Measurements from ENCODE around the gene RER1.

RER1 gene

GRCh38 chr1:2441746-2442145 is 50.1 kb downstream of the RER1 start:
- H3K4me3 ChIP-seq (ENCODE audit: low read depth in 1 of 2, low read length in 2 of 2), result no peak overlapping the region
- H3K27ac ChIP-seq (ENCODE audit: low read length), result no peak overlapping the region
- H3K9ac ChIP-seq (ENCODE audit: low read depth, low read length), result no peak overlapping the region
- ATAC-seq (ENCODE audit: insufficient read depth, low read depth) (no peak), DNase-seq (no peak)
- no peaks in the 10 kb centered on the region for H3K27me3 ChIP-seq (ENCODE audit: insufficient read depth, low read length, poor library complexity)
- H3K4me2 ChIP-seq (ENCODE audit: insufficient read depth, low read length), result no peak overlapping the region
- H3K79me2 ChIP-seq (ENCODE audit: insufficient read depth, low read length), result no peaks in the 10 kb centered on the region
- no peak for TF ChIP-seq EZH2 (IDR thresholded peaks at IDR 0.05; ENCODE audit: borderline replicate concordance, low read depth, low read length, severe bottlenecking)
- TF ChIP-seq, protein P1, sequence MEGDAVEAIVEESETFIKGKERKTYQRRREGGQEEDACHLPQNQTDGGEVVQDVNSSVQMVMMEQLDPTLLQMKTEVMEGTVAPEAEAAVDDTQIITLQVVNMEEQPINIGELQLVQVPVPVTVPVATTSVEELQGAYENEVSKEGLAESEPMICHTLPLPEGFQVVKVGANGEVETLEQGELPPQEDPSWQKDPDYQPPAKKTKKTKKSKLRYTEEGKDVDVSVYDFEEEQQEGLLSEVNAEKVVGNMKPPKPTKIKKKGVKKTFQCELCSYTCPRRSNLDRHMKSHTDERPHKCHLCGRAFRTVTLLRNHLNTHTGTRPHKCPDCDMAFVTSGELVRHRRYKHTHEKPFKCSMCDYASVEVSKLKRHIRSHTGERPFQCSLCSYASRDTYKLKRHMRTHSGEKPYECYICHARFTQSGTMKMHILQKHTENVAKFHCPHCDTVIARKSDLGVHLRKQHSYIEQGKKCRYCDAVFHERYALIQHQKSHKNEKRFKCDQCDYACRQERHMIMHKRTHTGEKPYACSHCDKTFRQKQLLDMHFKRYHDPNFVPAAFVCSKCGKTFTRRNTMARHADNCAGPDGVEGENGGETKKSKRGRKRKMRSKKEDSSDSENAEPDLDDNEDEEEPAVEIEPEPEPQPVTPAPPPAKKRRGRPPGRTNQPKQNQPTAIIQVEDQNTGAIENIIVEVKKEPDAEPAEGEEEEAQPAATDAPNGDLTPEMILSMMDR (IDR thresholded peaks at IDR 0.05; ENCODE audit: borderline replicate concordance, extremely low read depth, low read length, poor library complexity, severe bottlenecking), result no peak
- no peaks in the 10 kb centered on the region for H3K4me1 ChIP-seq (ENCODE audit: insufficient read depth, low read length)
- no peak overlapping the region for H2AFZ ChIP-seq (ENCODE audit: low read depth, low read length)
- no peaks in the 10 kb centered on the region for H3K9me3 ChIP-seq (ENCODE audit: insufficient read depth, low read length, severe bottlenecking)
- H3K36me3 ChIP-seq (ENCODE audit: insufficient read depth, low read length), result no peaks in the 10 kb centered on the region
- peaks cover under 1% of the 10 kb centered on the region; the same call in 1 of the 2 replicates for H4K20me1 ChIP-seq (ENCODE audit: insufficient read depth, low read length)

DNA sequence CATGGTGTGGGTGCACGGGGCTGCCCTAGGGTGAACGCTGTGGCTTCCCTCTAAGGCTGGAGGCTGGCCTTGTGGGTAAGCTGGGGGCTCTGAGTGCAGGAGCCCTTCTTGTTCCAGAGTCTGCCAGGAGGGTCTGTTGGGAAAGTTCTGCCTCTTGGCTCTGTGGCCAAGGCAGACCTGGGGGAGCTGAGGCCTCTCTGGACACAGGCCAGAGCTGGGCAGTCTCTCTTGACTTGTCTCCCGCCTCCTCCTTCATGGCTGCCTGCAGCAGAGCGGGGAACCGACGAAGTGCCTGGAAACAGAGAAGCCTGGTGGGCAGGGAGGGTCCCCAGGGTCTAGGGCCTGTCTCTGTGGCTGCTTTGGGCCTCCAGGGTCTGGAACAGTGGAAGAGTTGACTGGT is 51.0 kb downstream of the RER1 start:
- H3K79me2 ChIP-seq (ENCODE audit: insufficient read depth, low read length), result no peaks in the 10 kb centered on the region
- no peak overlapping the region for H3K4me3 ChIP-seq (ENCODE audit: low read depth in 1 of 2, low read length in 2 of 2)
- no peaks in the 10 kb centered on the region for H3K27me3 ChIP-seq (ENCODE audit: insufficient read depth, low read length, poor library complexity)
- DNase-seq (no peak), ATAC-seq (ENCODE audit: insufficient read depth, low read depth) (no peak)
- H3K36me3 ChIP-seq (ENCODE audit: insufficient read depth, low read length), result no peaks in the 10 kb centered on the region
- no peaks in the 10 kb centered on the region for H3K9me3 ChIP-seq (ENCODE audit: insufficient read depth, low read length, severe bottlenecking)
- H3K27ac ChIP-seq (ENCODE audit: low read length), result no peak overlapping the region
- H4K20me1 ChIP-seq (ENCODE audit: insufficient read depth, low read length), result peaks cover 3% of the 10 kb centered on the region; the same call in 1 of the 2 replicates
- no peak overlapping the region for H3K4me2 ChIP-seq (ENCODE audit: insufficient read depth, low read length)
- TF ChIP-seq EZH2 (IDR thresholded peaks at IDR 0.05; ENCODE audit: borderline replicate concordance, low read depth, low read length, severe bottlenecking), result no peak
- TF ChIP-seq, protein P1 (IDR thresholded peaks at IDR 0.05; ENCODE audit: borderline replicate concordance, extremely low read depth, low read length, poor library complexity, severe bottlenecking), result no peak
- no peak overlapping the region for H2AFZ ChIP-seq (ENCODE audit: low read depth, low read length)
- H3K9ac ChIP-seq (ENCODE audit: low read depth, low read length), result no peak overlapping the region
- H3K4me1 ChIP-seq (ENCODE audit: insufficient read depth, low read length), result no peaks in the 10 kb centered on the region

DNA sequence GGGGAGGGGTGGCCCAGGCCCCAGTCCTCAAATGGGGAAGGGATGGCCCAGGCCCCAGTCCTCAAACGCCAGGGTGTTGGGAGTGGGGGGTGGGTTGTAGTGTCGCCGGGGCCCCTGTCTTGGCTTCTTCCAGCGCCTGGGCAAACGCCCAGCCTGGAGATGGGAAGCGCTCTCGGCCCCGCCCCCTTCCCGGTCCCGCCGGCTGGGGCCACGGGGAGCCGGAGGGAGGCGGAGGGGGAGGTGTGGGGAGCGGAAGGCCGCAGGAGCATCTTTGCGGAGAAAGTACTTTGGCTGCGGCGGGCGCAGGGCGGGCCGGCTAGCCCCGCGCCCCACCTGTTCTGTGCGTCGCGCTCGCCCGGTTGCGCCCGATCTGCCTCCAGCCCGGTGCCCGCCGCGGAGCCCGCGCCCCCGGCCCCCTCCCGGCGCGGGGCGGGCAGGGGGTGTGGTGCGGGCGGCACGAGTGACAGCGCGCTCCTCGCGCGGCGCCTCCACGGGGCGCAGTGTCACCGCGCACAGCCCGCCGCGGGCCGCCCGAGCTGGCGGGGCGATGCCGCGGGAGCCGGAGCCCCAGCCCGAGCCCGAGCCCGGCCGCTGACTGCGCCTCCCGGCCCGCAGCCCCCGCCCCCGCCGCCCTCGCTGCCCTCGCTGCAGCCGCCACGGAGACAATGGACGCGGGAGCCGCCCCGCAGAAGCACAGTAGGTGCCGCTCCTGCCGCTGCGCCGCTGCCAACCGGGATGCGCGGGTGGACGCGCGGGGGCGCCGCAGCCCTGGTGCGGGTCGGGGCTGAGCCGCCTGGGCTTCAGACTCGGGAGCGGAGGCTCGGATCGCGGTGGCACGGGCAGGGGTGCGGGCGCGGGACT is 51.9 kb downstream of the RER1 start:
- Histone ChIP-seq H3K79me2 (ENCODE audit: insufficient read depth, low read length) (no peaks in the 10 kb centered on the region), H3K9ac (ENCODE audit: low read depth, low read length) (no peak overlapping the region), H3K4me3 (ENCODE audit: low read depth in 1 of 2, low read length in 2 of 2) (no peak overlapping the region), H3K27ac (ENCODE audit: low read length) (no peak overlapping the region), H3K9me3 (ENCODE audit: insufficient read depth, low read length, severe bottlenecking) (no peaks in the 10 kb centered on the region), H3K4me1 (ENCODE audit: insufficient read depth, low read length) (no peaks in the 10 kb centered on the region), H3K4me2 (ENCODE audit: insufficient read depth, low read length) (no peak overlapping the region), H3K36me3 (ENCODE audit: insufficient read depth, low read length) (no peaks in the 10 kb centered on the region), H3K27me3 (ENCODE audit: insufficient read depth, low read length, poor library complexity) (no peaks in the 10 kb centered on the region), H2AFZ (ENCODE audit: low read depth, low read length) (no peak overlapping the region), H4K20me1 (ENCODE audit: insufficient read depth, low read length) (peaks cover 3% of the 10 kb centered on the region; the same call in 1 of the 2 replicates)
- ATAC-seq (ENCODE audit: insufficient read depth, low read depth) (no peak), DNase-seq (no peak)
- TF ChIP-seq, protein P1 (IDR thresholded peaks at IDR 0.05; ENCODE audit: borderline replicate concordance, extremely low read depth, low read length, poor library complexity, severe bottlenecking), result no peak
- no peak for TF ChIP-seq EZH2 (IDR thresholded peaks at IDR 0.05; ENCODE audit: borderline replicate concordance, low read depth, low read length, severe bottlenecking)
